ENCODE measurements around the gene TSSK2.

Gene TSSK2

GRCh38 chr22:19172213-19173046 is 41.3 kb downstream of the TSSK2 start:
- no peak for DNase-seq

GRCh38 chr22:19173047-19174035 is 42.2 kb downstream of the TSSK2 start:
- DNase-seq = no peak

DNA sequence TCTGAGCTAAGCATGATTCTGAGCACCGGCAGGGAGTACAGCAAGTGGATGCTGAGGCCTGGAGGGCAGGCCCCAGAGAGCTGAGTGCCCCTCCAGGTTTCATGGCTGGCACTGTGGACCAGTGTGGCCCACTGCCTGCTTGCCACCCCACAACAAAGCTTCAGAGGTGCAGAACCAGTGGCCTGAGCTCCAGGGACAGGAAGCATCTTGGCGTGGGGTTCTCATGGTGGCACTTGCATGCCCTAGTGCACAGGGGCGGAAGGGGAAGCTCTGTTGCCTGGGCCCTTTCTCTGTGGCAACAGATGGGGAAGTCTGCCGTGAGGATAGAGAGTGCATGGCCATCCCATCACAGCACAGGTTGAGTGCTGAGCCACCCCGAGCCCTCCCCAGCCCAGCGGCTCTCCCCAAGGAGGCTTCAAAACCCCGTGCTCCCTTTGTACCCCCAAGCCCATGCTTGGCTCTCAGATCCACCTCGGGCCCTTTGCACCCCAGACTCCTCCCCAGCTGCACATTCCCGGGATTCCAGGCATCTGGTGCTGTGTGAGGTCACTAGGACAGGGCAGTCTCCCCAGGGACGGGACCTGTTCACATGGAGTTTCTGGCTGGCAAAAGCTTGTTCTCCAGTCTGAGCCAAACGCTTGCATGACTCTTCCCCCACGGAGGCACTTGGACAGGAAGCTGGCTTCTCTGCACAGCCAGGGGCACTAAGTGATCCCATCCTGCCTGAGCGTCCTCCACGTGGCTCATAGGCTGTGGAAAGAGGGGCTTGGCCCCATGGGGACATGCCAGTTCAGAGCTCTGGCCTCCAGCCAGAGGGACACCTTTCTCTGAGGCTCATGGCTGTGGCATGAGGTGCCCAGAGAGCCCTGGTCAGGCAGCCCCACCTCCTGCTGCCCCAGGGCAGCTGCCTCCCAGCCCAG is 43.3 kb downstream of the TSSK2 start:
- no peak for DNase-seq

DNA sequence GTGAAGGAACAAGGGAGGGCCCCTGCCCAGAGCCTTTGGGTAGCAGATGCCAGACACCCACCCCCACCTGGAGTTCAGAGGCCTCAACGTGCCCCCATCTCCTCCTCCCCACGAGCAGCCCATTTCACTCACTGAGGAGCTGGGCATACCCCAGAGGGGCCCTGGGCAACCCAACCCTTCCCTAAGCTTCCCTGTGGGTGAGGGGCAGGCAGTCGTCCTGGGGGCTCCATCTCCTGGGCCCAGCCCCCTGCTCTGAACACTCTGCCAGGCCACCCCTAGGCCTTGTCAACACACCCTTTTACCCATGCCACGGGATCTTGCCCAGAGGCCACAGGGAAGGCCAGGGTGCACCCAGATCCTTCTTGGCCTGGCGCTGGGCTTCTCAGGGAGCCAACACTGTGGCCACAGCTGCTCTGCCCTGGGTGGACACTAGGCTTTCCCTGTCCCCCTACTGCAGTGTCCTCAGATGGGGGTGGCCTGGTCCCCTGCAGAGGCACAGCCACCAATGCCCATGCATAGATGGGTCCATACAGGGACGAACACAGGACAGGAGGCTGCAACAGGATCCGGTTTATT is 44.0 kb downstream of the TSSK2 start:
- no peak for DNase-seq

DNA sequence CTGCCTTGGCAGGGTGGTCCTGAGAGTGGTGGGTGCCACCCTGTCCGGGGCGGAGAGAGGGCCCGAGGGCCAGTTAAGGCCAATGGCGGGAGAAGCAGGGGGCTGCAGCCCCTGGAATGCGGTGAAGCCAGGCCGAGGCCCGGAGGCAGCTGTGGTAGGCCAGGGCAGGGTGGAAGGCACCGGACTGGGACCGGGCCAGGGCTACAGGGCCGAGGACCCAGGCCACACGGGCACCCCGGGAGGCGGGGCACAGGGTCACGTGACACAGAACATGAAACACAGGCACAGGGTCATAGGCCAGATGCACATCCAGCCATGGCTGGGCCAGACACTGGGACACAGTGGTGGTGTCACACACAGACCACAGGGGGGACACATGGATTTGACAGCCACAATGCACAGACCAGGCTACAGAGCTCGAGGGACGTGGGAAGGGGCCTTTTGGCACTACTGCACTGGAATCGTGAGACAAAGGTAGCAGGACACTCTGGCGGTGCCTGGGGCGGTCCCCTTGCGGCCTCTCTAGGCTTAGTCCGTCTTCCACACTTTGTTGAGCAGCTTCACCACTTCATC is 44.6 kb downstream of the TSSK2 start:
- no peak for DNase-seq

- no peak for DNase-seq
Observed at GRCh38 chr22:19176175-19176643, 45.1 kb downstream of the TSSK2 start.

GRCh38 chr22:19176732-19177131 is 45.6 kb downstream of the TSSK2 start:
- DNase-seq = no peak

- DNase-seq = no peak
Observed at GRCh38 chr22:19177164-19178064, 46.3 kb downstream of the TSSK2 start.

GRCh38 chr22:19178065-19178656 is 47.1 kb downstream of the TSSK2 start:
- DNase-seq = peak; percentile 70

DNA sequence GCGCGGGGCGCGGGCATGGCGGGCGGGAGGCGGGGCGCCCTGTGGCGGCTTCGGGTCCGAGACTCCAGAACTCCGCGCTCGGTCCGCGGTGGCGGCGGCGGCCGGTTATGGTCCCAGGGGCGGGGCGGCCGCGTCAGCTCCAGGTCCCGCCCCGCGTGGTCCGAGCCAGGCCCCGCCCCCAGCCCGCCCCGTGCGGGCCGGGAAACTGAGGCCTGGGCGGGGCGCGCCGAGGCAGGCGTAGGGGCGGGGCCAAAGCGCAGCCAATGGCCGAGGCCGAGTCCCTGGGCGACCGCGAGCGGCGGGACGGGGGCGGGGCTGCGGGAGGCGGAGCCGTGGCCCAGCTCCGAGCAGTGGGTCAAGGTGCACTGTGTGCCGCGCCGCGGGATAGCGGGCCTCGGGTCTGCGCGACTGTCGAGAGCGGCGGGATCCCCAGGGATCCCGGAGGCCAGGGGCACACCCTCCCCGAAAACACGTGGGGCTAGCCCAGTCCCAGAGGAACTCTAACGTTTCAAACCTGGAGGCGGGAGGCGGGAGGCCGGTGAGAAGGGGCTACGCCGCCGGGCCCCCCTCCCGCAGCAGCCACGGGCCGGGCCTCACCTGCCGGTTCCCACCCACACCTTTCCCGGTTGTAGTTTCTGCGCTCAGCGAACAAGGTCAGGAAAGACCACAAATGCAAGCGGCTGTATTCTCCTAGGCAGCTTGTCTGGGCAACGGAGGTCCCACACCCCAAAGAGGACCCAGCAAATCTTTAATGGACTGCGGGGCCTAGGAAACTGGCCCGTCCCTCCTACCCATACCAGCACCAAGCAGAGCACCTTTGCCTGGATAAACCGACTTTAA is 47.8 kb downstream of the TSSK2 start, which contains the start of gene SLC25A1:
Gene SLC25A1 (minus strand): TSS at position 80 of the 840 bp plus-strand sequence. CDS start 63 bp downstream, at position 17.
- DNase-seq = peak; percentile 95

GRCh38 chr22:19179497-19180048 is 48.5 kb downstream of the TSSK2 start:
- DNase-seq = peak; percentile 91

GRCh38 chr22:19180234-19180633 is 49.1 kb downstream of the TSSK2 start:
- DNase-seq = no peak

DNA sequence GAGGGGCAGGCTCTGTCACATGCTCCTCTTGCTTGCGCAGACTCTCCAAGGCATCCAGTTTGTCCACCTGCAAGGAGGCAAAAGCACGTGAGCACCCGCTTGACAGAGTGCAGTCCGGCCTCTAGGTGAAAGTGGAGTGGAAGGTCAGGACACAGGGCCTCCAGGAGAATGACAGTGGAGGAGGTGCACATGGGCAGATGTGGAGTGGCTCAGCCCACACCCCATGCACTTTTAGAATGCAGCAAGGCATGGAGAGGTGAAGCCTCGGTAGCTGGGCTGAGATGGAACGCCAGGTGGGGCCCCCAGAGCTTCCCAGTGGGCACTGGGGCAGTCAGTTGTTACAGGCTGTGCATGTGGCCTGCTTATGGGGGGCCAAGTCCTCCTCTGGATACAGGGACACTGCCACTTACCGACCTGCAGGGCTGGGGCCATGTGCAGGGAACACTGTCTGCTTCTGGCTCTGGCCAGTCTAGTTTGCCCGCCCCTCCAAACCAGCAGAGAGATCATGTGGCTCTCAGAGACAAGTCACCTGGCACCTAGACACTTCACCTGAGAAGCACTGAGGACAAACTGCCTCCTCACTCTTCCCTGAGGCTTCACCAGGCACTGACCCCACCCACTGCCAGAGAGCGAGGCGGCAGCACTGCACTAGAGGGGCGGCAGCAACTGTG is 49.8 kb downstream of the TSSK2 start:
- DNase-seq = no peak

DNA sequence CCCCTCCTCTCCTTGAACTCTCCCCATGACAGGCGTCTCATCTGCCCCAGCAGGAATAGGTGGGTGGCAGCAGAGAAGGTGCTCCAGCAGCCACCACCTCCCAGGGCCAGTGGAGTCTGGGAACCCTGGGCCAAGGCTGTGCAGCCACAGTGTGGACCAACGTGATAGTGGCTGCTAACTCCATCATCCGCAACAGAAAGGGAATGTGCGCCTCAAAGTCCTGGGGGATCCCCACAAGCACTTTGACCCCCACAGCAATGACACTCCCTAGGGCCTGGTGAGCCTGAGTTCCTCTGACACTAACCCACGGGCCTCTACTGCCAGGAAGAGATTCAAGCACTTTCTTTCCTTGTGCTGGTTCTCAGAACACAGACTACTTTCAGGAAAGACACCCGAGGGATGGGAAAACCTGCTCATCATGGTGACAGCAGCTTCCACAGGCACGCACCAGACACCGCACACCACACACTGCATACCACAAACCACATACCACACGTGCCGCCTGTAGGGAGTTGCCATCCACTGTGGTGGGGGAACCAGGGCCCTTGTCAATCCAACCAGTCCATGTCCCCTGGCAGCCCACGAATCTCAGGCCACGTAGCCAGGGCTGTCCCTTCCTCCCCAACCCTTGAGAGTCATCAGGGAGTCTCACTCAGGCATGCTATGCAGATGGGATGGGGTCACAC is 50.8 kb downstream of the TSSK2 start:
- DNase-seq = peak; percentile 25
